ENCODE measurements around the gene LCN6.
A peak's percentile ranks its signal among the peaks of the same experiment; 100 is the strongest.

Gene LCN6

GRCh38 chr9:136782452-136782851 lies 34.1 kb upstream of the LCN6 start:
- DNase-seq, result no peak

GRCh38 chr9:136779808-136780207 lies 31.5 kb upstream of the LCN6 start:
- no peak for DNase-seq

GRCh38 chr9:136777359-136777758 lies 29.0 kb upstream of the LCN6 start:
- no peak for DNase-seq

- no peak for DNase-seq
Measured at GRCh38 chr9:136776947-136777346, 28.6 kb upstream of the LCN6 start.

GRCh38 chr9:136775191-136775590 lies 26.9 kb upstream of the LCN6 start:
- DNase-seq, result no peak

GRCh38 chr9:136774416-136775045 lies 26.2 kb upstream of the LCN6 start:
- DNase-seq, result no peak

- peak; percentile 31 for DNase-seq
Measured at GRCh38 chr9:136773386-136774044, 25.2 kb upstream of the LCN6 start.

GRCh38 chr9:136771907-136772415 lies 23.6 kb upstream of the LCN6 start:
- DNase-seq, result no peak

GRCh38 chr9:136769710-136770191 lies 21.4 kb upstream of the LCN6 start:
- DNase-seq, result peak; percentile 54

GRCh38 chr9:136766410-136767120 lies 18.2 kb upstream of the LCN6 start:
- peak; percentile 58 for DNase-seq

- peak; percentile 29 for DNase-seq
Measured at GRCh38 chr9:136765745-136766409, 17.6 kb upstream of the LCN6 start.

GRCh38 chr9:136765041-136765440 lies 16.7 kb upstream of the LCN6 start:
- no peak for DNase-seq

GRCh38 chr9:136764301-136764891 lies 16.1 kb upstream of the LCN6 start, which contains the start of gene LCN15:
LCN15 (minus strand) TSS chr9:136764518; CDS start chr9:136764488, 30 bp downstream.
- DNase-seq, result no peak

GRCh38 chr9:136763649-136764035 lies 15.3 kb upstream of the LCN6 start:
- DNase-seq, result no peak

- DNase-seq, result peak; percentile 32
Measured at GRCh38 chr9:136762915-136763648, 14.8 kb upstream of the LCN6 start.

- DNase-seq, result no peak
Measured at GRCh38 chr9:136762221-136762691, 13.9 kb upstream of the LCN6 start.

GRCh38 chr9:136761545-136761981 lies 13.2 kb upstream of the LCN6 start:
- no peak for DNase-seq

- peak; percentile 51 for DNase-seq
Measured at GRCh38 chr9:136760834-136761544, 12.7 kb upstream of the LCN6 start.

- no peak for DNase-seq
Measured at GRCh38 chr9:136760424-136760823, 12.1 kb upstream of the LCN6 start.

GRCh38 chr9:136759436-136760325 lies 11.4 kb upstream of the LCN6 start:
- DNase-seq, result no peak

Measured in suppressor macrophage treated with lipopolysaccharide for 4 hours (primary cell).